Measurements from ENCODE around the gene UBLCP1.
"Not testable (repeated sequence)": the region's sequence is repeated elsewhere in the genome, so short reads cannot be mapped to it uniquely, and the experiment has no call there.

UBLCP1 gene, protein sequence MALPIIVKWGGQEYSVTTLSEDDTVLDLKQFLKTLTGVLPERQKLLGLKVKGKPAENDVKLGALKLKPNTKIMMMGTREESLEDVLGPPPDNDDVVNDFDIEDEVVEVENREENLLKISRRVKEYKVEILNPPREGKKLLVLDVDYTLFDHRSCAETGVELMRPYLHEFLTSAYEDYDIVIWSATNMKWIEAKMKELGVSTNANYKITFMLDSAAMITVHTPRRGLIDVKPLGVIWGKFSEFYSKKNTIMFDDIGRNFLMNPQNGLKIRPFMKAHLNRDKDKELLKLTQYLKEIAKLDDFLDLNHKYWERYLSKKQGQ

DNA sequence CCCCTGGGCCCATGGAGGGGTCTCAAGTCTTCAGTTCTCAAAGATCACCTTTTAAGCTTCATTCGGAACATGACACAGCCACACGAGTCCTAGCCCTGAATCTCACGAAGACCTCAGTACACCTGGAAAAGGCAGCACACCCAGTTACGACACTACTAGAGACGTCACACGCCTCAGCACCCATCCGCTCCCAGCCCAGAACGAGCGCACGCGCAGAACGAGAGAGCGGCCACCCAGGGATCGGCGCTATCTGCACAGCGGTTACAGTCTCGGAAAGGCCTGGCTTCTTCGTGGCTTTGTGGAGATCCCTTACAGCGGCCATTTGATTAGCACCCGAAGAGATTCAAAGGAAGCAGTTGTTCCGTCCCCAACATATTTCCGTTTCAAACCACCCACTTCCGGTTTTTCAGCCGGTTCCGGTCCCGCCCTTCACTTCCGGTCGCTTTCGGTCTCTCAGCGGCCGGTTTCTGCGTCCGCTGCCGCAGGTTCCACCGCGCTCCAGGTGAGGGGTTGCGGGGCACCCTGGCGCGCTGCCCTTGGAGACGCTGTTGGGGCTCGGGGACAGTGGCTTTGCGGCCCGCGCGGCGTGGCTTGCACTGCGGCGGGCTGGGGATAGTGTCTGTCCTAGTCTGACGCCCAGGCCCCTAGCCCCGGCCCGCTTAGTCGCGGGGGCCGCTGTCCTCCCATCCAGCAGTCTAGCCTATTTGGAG, at the start of gene UBLCP1:
Gene UBLCP1, plus strand, starts transcription at position 432 of the 710 bp plus-strand sequence. CDS start 5,626 bp downstream, outside the sequence.
- no peak for DNase-seq (ENCODE audit: low read depth)
- peak within 1 kb of the TSS; percentile 93 for H3K4me3 ChIP-seq (ENCODE audit: low read depth, low read length)

- DNase-seq (ENCODE audit: low read depth): no peak
- no peak overlapping the region for H3K4me3 ChIP-seq (ENCODE audit: low read depth, low read length)
These were observed 48.4 kb upstream of the UBLCP1 start for GRCh38 chr5:159214486-159215271.

DNA sequence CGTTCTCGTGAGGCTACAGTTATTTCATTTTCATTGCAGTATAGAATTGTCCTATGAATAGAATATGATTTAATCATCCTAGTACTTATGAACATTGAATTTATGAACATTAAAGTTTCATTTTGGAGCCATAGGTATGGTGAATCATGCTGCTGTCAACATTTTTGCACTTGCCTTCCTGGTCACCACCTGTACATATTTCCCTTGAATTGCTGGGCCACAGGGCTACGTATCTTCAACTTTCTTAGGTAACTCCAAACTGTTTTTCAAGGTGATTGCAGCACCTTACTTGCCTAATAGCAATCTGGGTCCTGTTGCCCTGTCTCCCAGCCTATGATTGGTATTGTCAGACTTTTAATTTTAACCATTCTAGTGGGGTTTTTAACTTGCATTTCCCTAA, 47.2 kb upstream of the UBLCP1 start:
- H3K4me3 ChIP-seq (ENCODE audit: low read depth, low read length): no peak overlapping the region
- DNase-seq (ENCODE audit: low read depth): no peak

DNA sequence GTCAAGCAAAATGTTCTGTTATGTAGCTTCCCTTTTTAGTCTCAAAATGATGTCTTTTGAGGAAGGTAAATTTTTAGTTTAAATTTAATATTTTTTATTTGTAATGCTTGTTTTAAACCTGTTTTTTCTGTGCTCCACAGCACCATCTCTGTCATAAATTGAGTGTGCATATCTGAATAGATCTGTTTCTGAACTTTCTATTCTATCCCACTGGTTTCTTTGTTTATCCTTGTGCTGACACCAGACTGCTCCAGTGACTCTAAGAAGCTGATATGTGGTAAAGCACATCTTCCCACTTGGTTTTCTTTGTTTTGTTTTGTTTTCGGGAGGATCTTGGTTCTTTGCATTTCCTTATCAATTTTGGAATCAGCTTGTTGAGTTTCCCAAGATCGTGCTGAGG, 46.6 kb upstream of the UBLCP1 start:
- no peak for DNase-seq (ENCODE audit: low read depth)
- no peak overlapping the region for H3K4me3 ChIP-seq (ENCODE audit: low read depth, low read length)

DNA sequence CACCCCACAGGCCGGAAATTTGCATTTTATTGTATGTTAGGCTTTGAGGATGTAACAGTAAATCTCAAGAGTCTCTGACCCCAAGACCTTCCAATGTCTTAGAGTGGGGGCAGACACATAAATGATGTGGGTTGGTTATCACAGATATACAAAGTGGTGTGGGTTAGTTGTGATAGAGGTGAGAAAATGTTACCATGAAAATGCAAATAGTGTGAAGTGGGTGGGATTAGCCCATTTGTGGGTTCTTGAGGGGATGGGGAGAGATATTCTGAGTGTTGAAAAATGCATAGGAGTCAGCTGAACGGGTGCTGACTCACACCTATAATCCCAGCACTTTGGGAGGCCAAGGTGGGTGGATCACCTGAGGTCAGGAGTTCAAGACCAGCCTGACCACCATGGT, 45.9 kb upstream of the UBLCP1 start:
- no peak for DNase-seq (ENCODE audit: low read depth)
- H3K4me3 ChIP-seq (ENCODE audit: low read depth, low read length): no peak overlapping the region

DNA sequence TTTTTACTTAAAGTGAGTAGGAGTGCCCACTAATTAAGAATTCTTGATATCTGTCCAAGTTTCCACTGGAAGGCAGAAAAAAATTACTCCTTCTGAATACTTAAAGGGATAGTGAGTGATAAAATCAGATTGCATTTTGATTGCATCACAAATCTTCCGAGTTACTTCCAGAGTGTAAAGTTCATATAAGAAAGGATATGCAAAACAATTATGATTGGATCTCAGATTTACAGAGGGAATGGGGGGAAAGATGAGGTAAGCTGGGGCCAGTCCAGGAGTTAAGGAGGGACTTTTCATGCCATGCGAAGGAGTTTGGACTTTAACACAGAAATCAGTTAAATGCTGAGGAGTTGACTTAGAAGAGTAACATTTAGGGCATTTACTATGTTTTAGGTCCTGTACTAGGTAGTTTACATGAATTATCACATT, 44.5 kb upstream of the UBLCP1 start:
- no peak overlapping the region for H3K4me3 ChIP-seq (ENCODE audit: low read depth, low read length)
- no peak for DNase-seq (ENCODE audit: low read depth)

- H3K4me3 ChIP-seq (ENCODE audit: low read depth, low read length): no peak overlapping the region
- DNase-seq (ENCODE audit: low read depth): no peak
These were observed 42.9 kb upstream of the UBLCP1 start for GRCh38 chr5:159220206-159220605.

DNA sequence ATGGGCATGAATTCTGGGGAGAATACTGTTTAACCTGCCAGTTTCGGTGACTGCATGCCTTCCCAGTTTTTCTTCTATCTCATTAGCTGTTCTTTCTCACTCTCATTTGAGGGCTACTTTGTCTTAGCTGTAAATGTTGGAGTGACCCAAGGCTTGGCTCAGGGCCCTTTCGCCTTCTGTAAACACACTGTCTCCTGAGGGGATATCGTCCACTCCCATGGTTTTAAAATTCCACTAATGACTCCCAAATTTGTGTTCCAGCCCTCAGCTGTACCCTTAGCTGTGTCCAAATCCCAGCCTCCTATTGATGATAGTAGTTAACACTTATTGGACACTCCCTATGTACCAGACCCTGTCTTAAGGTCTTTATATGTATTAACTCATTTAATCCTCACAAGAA, 39.6 kb upstream of the UBLCP1 start:
- H3K4me3 ChIP-seq (ENCODE audit: low read depth, low read length): no peak overlapping the region
- DNase-seq (ENCODE audit: low read depth): no peak

DNA sequence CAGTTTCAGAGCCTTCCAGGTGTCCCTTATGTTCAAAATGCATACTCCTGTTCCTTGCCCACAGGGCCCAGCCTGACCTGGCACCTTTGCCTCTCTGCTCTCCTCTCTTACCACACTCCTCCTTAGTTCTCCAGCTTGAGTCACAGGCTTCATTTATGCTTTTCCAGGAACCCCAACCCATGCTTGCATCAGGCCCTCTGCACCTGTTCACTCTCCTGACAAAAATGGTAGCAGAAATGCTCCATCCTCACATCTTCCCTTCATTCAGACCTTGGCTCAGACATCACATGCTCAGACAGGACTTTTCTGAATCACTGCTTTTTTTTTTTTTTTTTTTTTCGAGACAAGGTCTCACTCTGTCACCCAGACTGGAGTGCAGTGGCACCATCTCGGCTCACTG, 38.6 kb upstream of the UBLCP1 start:
- no peak for DNase-seq (ENCODE audit: low read depth)
- no peak overlapping the region for H3K4me3 ChIP-seq (ENCODE audit: low read depth, low read length)

- H3K4me3 ChIP-seq (ENCODE audit: low read depth, low read length): no peak overlapping the region
- DNase-seq (ENCODE audit: low read depth): no peak
These were observed 36.6 kb upstream of the UBLCP1 start for GRCh38 chr5:159226451-159226850.

- H3K4me3 ChIP-seq (ENCODE audit: low read depth, low read length): no peak overlapping the region
- DNase-seq (ENCODE audit: low read depth): no peak
These were observed 35.6 kb upstream of the UBLCP1 start for GRCh38 chr5:159227452-159227851.

DNA sequence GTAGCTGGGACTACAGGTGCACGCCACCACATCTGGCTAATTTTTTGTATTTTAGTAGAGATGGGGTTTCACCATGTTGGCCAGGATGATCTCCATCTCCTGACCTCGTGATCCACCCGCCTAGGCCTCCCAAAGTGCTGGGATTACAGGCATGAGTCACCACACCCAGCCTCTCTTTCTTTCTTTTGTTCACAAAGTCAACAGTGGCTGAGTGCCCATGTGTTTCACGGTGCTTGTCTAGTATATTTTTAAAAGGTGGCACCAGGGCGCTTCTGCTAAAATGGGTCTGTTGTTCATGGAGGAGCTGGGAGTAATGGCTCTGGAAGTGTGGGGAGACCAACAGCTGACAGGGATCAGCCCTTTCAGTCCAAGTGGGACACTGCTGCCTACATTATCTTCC, 35.0 kb upstream of the UBLCP1 start:
- not testable (repeated sequence) for H3K4me3 ChIP-seq (ENCODE audit: low read depth, low read length); DNase-seq (ENCODE audit: low read depth)

DNA sequence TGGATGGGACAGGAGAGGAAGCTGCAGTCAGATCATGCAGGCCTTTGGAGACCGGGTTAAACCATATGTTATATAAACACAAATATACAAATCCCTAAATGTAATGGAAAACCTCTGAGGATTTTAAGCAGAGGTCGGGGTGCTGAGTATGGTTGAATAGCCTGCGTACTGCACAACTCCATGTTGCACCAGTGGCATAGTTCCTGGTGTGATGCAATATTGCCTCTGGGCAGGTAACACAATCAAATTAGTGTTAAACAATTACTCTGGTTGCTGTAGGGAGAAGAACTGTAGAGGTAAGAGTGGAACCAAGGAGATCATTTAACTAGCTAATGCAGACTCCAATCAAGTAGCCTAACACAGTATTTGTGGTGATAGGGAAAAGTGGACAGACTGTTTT, 32.4 kb upstream of the UBLCP1 start:
- H3K4me3 ChIP-seq (ENCODE audit: low read depth, low read length): no peak overlapping the region
- no peak for DNase-seq (ENCODE audit: low read depth)

GRCh38 chr5:159231167-159231566, 31.9 kb upstream of the UBLCP1 start:
- DNase-seq (ENCODE audit: low read depth): no peak
- no peak overlapping the region for H3K4me3 ChIP-seq (ENCODE audit: low read depth, low read length)

DNA sequence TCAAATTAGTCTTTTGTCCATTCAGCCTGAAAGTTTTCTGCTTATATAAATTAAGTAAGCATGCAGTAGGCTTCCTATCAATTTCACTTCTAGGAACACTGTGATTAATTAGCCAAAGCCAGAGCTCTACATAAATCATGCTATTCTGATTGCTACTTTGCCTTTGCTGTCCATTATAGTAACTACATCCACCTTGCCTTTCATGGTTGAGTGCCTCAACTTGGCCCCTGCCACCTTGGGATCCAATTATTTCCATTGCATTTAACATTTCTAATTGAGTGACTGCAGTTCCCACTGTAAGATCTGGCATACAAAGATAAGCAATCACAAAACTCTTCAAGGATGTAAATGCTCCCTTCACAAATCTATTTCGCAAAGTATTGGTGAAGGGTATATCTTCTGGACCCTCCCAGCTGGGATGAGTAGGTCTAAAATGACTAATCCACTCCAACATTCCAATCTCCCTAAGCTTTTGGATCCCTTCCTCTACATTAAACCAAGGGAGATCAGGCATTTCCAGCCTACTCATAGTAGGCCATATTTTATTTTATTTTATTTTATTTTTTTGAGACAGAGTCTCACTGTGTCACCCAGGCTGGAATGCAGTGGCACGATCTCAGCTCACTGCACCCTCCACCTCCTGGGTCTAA, 27.1 kb upstream of the UBLCP1 start:
- H3K4me3 ChIP-seq (ENCODE audit: low read depth, low read length); DNase-seq (ENCODE audit: low read depth): not testable (repeated sequence)

GRCh38 chr5:159240301-159240870, 22.7 kb upstream of the UBLCP1 start:
- no peak for DNase-seq (ENCODE audit: low read depth)
- H3K4me3 ChIP-seq (ENCODE audit: low read depth, low read length): no peak overlapping the region

DNA sequence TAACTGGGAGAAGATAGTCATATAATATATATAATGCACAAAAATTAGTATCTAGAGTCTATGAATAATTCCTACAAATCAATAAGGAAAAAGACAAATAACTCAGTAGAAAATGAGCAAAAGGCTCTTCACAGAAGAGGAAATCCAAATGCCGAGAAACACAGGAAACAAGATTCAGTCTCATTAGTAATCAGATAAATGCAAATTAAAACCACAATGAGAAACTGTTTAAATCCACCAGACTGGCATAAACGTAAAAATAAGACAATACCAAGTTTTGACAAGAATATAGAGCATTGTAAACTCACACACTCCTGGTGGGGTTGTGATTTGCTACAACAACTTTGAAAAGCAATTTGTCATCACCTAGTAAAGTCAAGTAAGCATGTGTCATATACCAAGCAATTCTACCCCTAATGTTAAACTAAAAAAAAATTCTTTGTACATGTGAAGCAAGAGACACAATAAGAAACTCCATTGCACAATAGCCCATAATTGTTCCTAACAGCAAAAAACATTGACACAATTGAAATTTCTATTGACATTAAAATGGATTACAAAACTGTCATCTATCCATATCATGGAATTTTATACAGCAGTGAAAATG, 21.0 kb upstream of the UBLCP1 start:
- no peak for DNase-seq (ENCODE audit: low read depth)
- H3K4me3 ChIP-seq (ENCODE audit: low read depth, low read length): no peak overlapping the region

DNA sequence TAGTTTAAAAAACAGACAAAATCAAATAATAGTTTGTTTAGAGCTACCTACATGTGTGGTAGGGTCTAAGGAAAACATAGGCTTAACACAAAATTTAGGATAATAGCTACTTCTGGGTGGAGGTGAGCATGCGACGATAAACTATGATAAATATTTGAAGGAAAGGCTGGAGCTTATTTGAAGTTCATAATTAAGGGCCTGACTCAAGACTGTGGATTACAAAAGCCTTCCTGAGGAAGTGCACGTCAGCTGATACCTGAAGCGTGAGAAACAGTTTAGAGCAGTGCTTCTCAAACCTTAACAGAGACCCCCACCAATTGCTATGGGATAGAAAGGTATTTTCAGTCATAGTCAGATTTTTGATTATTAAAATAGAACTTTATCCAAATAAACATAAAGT, 20.4 kb upstream of the UBLCP1 start:
- DNase-seq (ENCODE audit: low read depth): no peak
- H3K4me3 ChIP-seq (ENCODE audit: low read depth, low read length): no peak overlapping the region

GRCh38 chr5:159243385-159243784, 19.7 kb upstream of the UBLCP1 start:
- no peak for DNase-seq (ENCODE audit: low read depth)
- no peak overlapping the region for H3K4me3 ChIP-seq (ENCODE audit: low read depth, low read length)
